DOHH2 (cell line): Measurements from ENCODE around the gene PHF21B.

Source experiments
- H3F3A ChIP-seq: fragments of 200-600 bp; sonication (generic), shearing (Covaris generic); 2 replicates; pipeline ENCODE4 v1.6.0; 2016; ENCODE audit warnings: antibody characterized with exemption, mild to moderate bottlenecking; ENCODE audit not compliant: control insufficient read depth, insufficient read depth
- H3K27ac ChIP-seq: fragments of 200-600 bp; sonication (generic); 2 replicates; pipeline ENCODE4 v1.5.1; 2014; ENCODE audit warnings: low read depth, mild to moderate bottlenecking, low read length, moderate library complexity
- H3K27me3 ChIP-seq: fragments of 200-600 bp; sonication (generic); 2 replicates; pipeline ENCODE4 v1.6.1; 2014; ENCODE audit warnings: mild to moderate bottlenecking, low read length, mixed read lengths; ENCODE audit not compliant: control insufficient read depth
- H3K36me3 ChIP-seq: fragments of 200-600 bp; sonication (generic); 2 replicates; pipeline ENCODE4 v1.6.1; 2014; ENCODE audit warnings: mild to moderate bottlenecking, low read length, moderate library complexity, mixed read lengths; ENCODE audit not compliant: control insufficient read depth
- H3K4me1 ChIP-seq: fragments of 200-600 bp; sonication (generic); 2 replicates; pipeline ENCODE4 v1.6.1; 2014; ENCODE audit warnings: mild to moderate bottlenecking, low read length, mixed read lengths; ENCODE audit not compliant: control insufficient read depth
- H3K4me2 ChIP-seq: fragments of 200-600 bp; sonication (generic); 2 replicates; pipeline ENCODE4 v1.6.0; 2014; ENCODE audit warnings: mild to moderate bottlenecking, low read length, moderate library complexity
- H3K4me3 ChIP-seq: fragments of 200-600 bp; sonication (generic); 2 replicates; pipeline ENCODE4 v1.5.1; 2014; ENCODE audit warnings: mild to moderate bottlenecking, low read length, mixed read lengths
- H3K79me2 ChIP-seq: fragments of 200-600 bp; sonication (generic); 2 replicates; pipeline ENCODE4 v1.6.1; 2014; ENCODE audit warnings: mild to moderate bottlenecking, low read length, mixed read lengths; ENCODE audit not compliant: control insufficient read depth
- H3K9me2 ChIP-seq: fragments of 200-600 bp; sonication (generic); replicated peaks from 2 replicates; pipeline ENCODE4 v1.6.1; 2014; ENCODE audit warnings: mild to moderate bottlenecking, low read length, mixed read lengths; ENCODE audit not compliant: control insufficient read depth
- H3K9me3 ChIP-seq: fragments of 200-600 bp; sonication (generic); 2 replicates; pipeline ENCODE4 v1.6.1; 2014; ENCODE audit warnings: antibody characterized with exemption, low read length, mixed read lengths; ENCODE audit not compliant: control insufficient read depth, insufficient read depth
- H4K20me1 ChIP-seq: fragments of 200-600 bp; sonication (generic); 2 replicates; pipeline ENCODE4 v1.6.0; 2014; ENCODE audit warnings: low read depth, mild to moderate bottlenecking, antibody characterized with exemption, low read length, moderate library complexity; ENCODE audit not compliant: control insufficient read depth, insufficient read depth
- CTCF ChIP-seq: fragments of 200-600 bp; sonication (generic); IDR thresholded peaks from one replicate; pipeline ENCODE4 v1.5.1; 2014; ENCODE audit warnings: antibody characterized with exemption, mild to moderate bottlenecking, low read depth, low read length; ENCODE audit not compliant: poor library complexity, severe bottlenecking
- EZH2phosphoT487 ChIP-seq: fragments of 200-600 bp; sonication (generic); IDR thresholded peaks from 2 replicates; pipeline ENCODE4 v1.6.1; 2017; ENCODE audit warnings: borderline replicate concordance, mild to moderate bottlenecking, antibody characterized with exemption, low read length, moderate library complexity, mixed read lengths

The PHF21B gene

GRCh38 chr22:44986926-44987325, 22.9 kb downstream of the PHF21B start:
- Histone ChIP-seq H3F3A (no peaks in the 10 kb centered on the region), H3K4me1 (peaks cover 4% of the 10 kb centered on the region; the same call in 1 of the 2 replicates), H3K4me2 (no peak overlapping the region), H3K9me2 (no peaks in the 10 kb centered on the region), H3K4me3 (no peak overlapping the region), H3K79me2 (no peaks in the 10 kb centered on the region), H3K36me3 (no peaks in the 10 kb centered on the region), H3K27ac (no peak overlapping the region), H3K27me3 (no peaks in the 10 kb centered on the region), H4K20me1 (no peaks in the 10 kb centered on the region), H3K9me3 (peaks cover 8% of the 10 kb centered on the region; the same call in 1 of the 2 replicates)
- TF ChIP-seq CTCF (no peak), EZH2phosphoT487 (no peak)

- no peaks in the 10 kb centered on the region for H3K79me2 ChIP-seq
Measured at GRCh38 chr22:44985906-44986527, 23.8 kb downstream of the PHF21B start.

GRCh38 chr22:44983878-44984482, 25.8 kb downstream of the PHF21B start:
- no peaks in the 10 kb centered on the region for H3K79me2 ChIP-seq
- H3K9me3 ChIP-seq, result peaks cover 8% of the 10 kb centered on the region; the same call in 1 of the 2 replicates
- no peak overlapping the region for H3K27ac ChIP-seq
- H3K4me3 ChIP-seq, result no peak overlapping the region
- H3K4me1 ChIP-seq, result peaks cover 4% of the 10 kb centered on the region; the same call in 1 of the 2 replicates
- H3K4me2 ChIP-seq, result no peak overlapping the region
- H3K9me2 ChIP-seq, result no peaks in the 10 kb centered on the region
- H3F3A ChIP-seq, result no peaks in the 10 kb centered on the region
- no peak for TF ChIP-seq EZH2phosphoT487
- no peak for TF ChIP-seq CTCF
- no peaks in the 10 kb centered on the region for H4K20me1 ChIP-seq
- no peaks in the 10 kb centered on the region for H3K36me3 ChIP-seq
- H3K27me3 ChIP-seq, result no peaks in the 10 kb centered on the region

More at GRCh38 chr22:44985906-44986527, 23.8 kb downstream of the PHF21B start:
- Histone ChIP-seq H3K4me1 (peaks cover 4% of the 10 kb centered on the region; the same call in 1 of the 2 replicates), H3K9me2 (no peaks in the 10 kb centered on the region), H3K27ac (no peak overlapping the region), H4K20me1 (no peaks in the 10 kb centered on the region), H3K27me3 (no peaks in the 10 kb centered on the region), H3F3A (no peaks in the 10 kb centered on the region), H3K36me3 (no peaks in the 10 kb centered on the region), H3K4me2 (no peak overlapping the region), H3K4me3 (no peak overlapping the region), H3K9me3 (peaks cover 8% of the 10 kb centered on the region; the same call in 1 of the 2 replicates)
- TF ChIP-seq CTCF (no peak), EZH2phosphoT487 (no peak)
